ENCODE results near the gene RAB31. TPM values are rescaled to one million over a fixed set of nuclear protein-coding genes. Genes with fewer than 3 reads are reported as not detected.

Gene RAB31
- total RNA-seq, 1 donor: 47.8 TPM

DNA sequence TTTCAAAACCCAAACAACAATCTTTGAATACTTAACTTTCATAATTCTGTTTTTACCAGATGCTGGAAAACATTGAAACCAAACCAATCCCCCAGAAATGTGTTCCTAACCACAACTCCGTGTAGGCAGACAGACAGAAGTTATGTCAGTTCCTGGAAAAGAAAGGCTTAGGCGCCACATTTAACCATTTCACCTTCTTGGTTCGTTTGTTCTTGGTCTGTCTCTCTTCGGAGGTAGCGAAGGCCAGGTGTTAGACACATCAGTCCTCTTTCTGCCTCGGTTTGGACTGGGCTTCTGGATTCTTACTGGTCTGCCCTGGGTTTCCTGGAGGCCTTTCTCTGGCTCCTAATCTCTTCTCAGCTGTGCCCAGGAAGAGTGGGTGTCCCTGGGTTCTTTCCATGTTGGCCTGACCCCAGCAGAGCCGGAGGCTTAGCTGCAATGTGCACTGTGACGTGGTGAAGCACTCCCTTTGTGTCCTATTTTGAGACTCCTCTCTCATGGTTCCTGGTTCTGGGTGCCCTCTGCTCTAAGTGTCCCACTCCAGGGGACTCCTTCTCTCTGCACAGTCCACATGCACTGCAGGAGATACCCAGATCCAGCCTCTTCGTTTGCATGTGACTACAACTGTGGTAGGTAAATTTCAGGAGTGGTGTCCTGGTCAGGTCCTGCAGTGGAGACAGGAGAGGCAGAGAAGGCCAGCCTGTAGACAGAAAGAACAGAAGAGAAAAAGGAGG lies 23.1 kb upstream of the RAB31 start:
- Histone ChIP-seq H3K9me3 (ENCODE audit: low read depth, low read length) (no peaks in the 10 kb centered on the region), H3K4me3 (ENCODE audit: low read length) (no peak overlapping the region), H3K27me3 (ENCODE audit: insufficient read depth, low read length) (peaks cover 3% of the 10 kb centered on the region)

DNA sequence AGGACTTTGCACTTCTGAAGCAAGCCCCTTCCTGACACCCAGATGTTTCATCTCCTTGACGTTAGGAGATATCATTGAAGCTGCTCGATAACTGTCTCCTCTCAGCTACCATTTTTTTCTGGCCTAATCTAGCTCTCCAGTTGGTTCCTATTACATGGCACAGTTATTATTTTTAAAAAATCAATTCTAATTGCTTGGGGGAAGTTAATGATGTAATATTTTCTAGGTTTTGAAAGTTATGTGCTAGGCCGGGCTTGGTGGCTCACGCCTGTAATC lies 22.5 kb upstream of the RAB31 start:
- peaks cover 21% of the 10 kb centered on the region for H3K4me1 ChIP-seq (ENCODE audit: insufficient read depth, low read length)
- no peak overlapping the region for H3K4me3 ChIP-seq (ENCODE audit: low read length)
- no peaks in the 10 kb centered on the region for H3K9me3 ChIP-seq (ENCODE audit: low read depth, low read length)
- H3K27me3 ChIP-seq (ENCODE audit: insufficient read depth, low read length): peaks cover 3% of the 10 kb centered on the region

More for the DNA sequence above, 23.1 kb upstream of the RAB31 start:
- H3K4me1 ChIP-seq (ENCODE audit: insufficient read depth, low read length): peaks cover 21% of the 10 kb centered on the region

DNA sequence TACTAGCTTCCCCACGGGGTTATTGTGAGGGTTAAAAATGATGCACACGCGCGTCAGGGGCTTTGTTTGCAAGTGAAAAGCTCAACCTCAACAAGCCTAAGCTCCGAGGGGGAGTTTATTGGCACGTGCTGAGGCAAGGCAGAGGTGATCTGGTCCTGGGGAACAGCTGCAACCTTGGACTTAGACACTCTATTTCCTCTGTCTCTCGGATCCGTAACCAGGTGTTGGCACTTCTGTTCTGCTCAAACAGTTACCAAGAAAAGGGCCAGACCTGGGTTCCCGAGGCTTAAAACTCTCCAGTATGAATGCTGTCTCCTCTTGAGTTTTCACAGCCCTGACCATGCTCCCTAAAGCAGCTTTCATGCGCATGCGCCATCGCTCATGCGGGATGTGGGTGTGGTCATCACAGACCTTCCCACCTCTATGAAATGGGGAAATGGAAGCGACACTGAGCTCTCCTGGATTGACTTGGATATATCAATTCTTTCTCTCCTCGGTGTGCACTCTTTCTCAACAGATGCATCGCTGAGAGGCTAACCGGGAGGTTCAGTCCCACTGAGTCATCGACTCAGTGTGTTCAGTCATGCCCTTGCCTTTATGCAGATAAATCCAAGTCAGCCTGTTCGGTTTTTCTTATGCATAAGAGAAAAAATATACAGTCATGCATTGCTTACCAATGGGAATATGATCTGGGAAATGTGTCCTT lies 19.9 kb upstream of the RAB31 start:
- no peak overlapping the region for H3K4me3 ChIP-seq (ENCODE audit: low read length)
- H3K9me3 ChIP-seq (ENCODE audit: low read depth, low read length): no peaks in the 10 kb centered on the region
- H3K27me3 ChIP-seq (ENCODE audit: insufficient read depth, low read length): no peaks in the 10 kb centered on the region
- H3K4me1 ChIP-seq (ENCODE audit: insufficient read depth, low read length): peaks cover 21% of the 10 kb centered on the region

DNA sequence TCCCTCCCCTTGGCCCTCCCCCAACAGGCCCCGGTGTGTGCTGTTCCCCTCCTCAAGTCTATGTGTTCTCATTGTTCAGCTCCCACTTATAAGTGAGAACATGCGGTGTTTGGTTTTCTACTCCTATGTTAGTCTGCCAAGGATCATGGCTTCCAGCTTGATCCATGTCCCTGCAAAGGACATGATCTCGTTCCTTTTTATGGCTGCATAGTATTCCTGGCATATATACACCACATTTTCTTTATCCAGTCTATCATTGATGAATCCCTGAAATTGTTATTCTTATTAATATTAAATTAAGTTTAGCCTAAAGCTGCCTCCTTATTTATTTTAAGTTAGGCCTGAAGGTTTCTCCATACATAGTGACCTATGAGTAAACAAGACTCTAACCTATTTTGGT lies 18.8 kb upstream of the RAB31 start:
- Histone ChIP-seq H3K27me3 (ENCODE audit: insufficient read depth, low read length) (no peaks in the 10 kb centered on the region), H3K4me1 (ENCODE audit: insufficient read depth, low read length) (peaks cover 16% of the 10 kb centered on the region), H3K9me3 (ENCODE audit: low read depth, low read length) (no peaks in the 10 kb centered on the region), H3K4me3 (ENCODE audit: low read length) (no peak overlapping the region)

DNA sequence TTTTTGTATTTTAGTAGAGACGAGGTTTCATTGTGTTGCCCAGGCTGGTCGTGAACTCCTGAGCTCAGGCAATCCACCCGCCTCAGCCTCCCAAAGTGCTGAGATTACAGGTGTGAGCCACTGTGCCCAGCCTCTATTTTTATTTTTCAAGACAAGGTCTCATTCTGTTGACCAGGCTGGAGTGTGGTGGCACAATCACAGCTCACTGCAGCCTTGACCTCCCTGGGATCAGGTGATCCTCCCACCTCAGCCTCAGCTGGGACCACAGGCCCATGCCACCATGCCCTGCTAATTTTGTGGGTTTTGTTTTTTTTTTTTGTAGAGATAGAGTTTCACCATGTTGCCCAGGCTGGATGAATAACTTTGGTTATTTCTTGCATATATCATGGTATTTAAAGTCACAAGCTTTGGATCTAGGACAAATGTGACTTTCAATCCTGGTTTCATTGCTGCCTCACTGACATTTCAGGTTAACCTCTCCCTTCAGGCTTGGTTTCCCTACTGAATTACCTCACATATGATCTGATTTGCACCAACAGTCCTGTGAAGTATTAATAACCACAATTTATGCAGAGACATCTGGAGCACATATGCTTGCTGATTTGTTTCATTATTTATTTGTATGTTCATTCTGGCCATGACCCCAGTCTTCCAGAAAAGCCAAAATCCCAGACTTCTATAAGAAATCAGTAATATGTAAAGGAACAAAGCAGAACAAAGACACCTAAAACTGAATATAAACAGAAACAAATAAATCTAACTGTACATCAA lies 17.5 kb upstream of the RAB31 start:
- Histone ChIP-seq H3K9me3 (ENCODE audit: low read depth, low read length) (no peaks in the 10 kb centered on the region), H3K27me3 (ENCODE audit: insufficient read depth, low read length) (no peaks in the 10 kb centered on the region), H3K4me3 (ENCODE audit: low read length) (no peak overlapping the region), H3K4me1 (ENCODE audit: insufficient read depth, low read length) (peaks cover 10% of the 10 kb centered on the region)

DNA sequence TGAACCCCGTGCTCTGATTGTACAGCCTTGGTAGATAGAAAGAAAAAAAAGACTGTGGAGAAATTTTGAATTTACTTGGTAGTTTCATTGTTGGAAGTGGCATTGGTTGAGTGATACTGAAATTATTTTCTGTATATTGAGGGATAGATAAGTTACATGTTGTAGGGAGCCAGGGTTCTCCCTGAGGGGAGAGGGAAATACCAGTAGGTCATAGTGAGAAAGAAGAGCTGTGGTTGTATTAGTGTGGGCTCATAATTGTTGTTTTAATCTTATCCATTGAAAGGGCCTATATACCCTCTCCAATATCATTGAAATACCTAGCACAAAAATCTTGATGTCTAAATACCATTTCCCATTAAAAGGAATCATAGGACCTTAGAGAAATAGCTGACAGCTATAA lies 16.9 kb upstream of the RAB31 start:
- no peaks in the 10 kb centered on the region for H3K27me3 ChIP-seq (ENCODE audit: insufficient read depth, low read length)
- H3K9me3 ChIP-seq (ENCODE audit: low read depth, low read length): no peaks in the 10 kb centered on the region
- H3K4me3 ChIP-seq (ENCODE audit: low read length): no peak overlapping the region
- H3K4me1 ChIP-seq (ENCODE audit: insufficient read depth, low read length): peaks cover 14% of the 10 kb centered on the region

DNA sequence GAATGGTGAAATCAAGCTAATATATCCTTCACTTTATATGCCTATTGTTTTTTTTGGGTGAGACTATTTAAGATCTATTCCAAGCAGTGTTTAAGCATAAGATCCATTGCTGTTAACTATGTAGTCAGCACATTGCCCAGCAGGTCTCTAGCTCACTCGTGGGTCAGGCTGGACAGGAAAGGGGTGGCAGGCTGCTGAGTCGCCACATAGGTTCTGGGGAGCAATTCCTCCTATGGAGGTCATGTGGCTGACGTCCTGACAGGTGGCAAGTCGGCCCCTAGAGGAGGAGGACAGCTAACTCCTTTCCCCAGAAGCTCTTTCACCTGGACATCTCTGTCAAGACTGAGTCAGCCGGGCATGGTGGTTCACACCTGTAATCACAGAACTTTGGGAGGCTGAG lies 13.9 kb upstream of the RAB31 start:
- no peak overlapping the region for H3K4me3 ChIP-seq (ENCODE audit: low read length)
- no peaks in the 10 kb centered on the region for H3K9me3 ChIP-seq (ENCODE audit: low read depth, low read length)
- H3K4me1 ChIP-seq (ENCODE audit: insufficient read depth, low read length): peaks cover 15% of the 10 kb centered on the region
- no peaks in the 10 kb centered on the region for H3K27me3 ChIP-seq (ENCODE audit: insufficient read depth, low read length)

DNA sequence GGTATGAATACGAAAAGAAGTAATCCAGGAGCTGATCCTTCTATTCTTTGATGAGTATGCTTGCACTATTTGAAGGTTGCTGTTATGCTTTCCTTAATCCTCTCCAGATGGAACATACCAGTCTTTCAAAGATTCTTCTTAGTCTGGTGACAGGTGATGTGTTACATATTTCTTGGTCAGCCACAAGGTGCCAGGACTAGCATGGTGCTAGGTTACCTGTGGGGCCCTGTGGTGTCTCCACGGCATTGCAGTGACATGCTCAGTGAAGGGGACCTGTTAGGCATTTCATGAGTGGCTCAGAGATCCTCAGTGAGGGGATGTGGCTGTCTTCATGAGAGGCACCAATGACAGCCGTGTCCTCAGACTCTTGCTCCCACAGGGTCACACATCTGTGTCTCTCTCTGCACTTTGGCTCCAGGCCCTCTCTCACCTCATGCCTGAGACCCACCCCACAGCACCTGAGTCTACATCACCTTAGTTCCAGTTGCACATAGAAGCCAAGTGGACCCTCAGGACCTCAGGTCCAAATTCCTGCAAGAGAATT lies 13.1 kb upstream of the RAB31 start:
- Histone ChIP-seq H3K27me3 (ENCODE audit: insufficient read depth, low read length) (no peaks in the 10 kb centered on the region), H3K4me3 (ENCODE audit: low read length) (no peak overlapping the region), H3K4me1 (ENCODE audit: insufficient read depth, low read length) (peaks cover 17% of the 10 kb centered on the region), H3K9me3 (ENCODE audit: low read depth, low read length) (no peaks in the 10 kb centered on the region)

DNA sequence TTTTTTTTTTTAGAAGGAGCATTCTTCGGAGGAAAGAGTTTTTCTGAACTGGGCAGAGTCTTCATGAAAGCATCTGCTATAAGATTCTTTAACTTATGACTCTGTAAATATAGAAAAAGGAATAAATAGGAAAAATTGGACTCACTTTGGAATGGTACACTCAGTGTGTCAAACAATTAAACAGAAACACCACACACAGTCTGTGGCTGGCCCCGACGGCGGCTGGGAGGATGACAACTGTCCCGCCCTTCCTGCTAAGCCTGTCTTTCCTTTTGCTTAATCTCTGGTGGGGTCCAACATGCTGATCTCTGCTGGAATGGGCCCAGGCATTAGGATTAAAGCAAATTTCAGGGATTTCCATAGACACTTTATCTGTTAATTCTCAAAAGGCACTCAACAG lies 12.5 kb upstream of the RAB31 start:
- Histone ChIP-seq H3K27me3 (ENCODE audit: insufficient read depth, low read length) (no peaks in the 10 kb centered on the region), H3K9me3 (ENCODE audit: low read depth, low read length) (no peaks in the 10 kb centered on the region), H3K4me1 (ENCODE audit: insufficient read depth, low read length) (peaks cover 23% of the 10 kb centered on the region), H3K4me3 (ENCODE audit: low read length) (no peak overlapping the region)

DNA sequence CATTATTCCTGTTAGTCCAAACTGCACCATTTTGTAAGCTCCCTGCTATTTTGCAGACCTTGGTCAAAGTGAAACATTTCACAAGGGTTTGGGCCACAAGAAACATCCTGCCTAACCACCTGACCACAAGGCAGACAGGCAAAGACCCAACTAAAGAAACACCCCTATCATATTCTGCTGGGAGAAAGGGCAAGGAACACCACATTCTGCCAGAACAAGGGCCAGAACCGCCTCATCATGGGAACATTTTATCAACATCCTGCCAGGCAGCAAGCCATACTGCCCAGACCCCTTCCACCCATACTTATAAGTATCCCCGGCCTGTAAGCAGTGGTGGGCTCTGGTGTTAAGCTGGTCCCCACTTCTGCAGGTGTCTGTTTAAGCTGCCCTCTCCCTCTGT lies 12.0 kb upstream of the RAB31 start:
- H3K4me1 ChIP-seq (ENCODE audit: insufficient read depth, low read length): peaks cover 28% of the 10 kb centered on the region
- no peak overlapping the region for H3K4me3 ChIP-seq (ENCODE audit: low read length)
- H3K9me3 ChIP-seq (ENCODE audit: low read depth, low read length): no peaks in the 10 kb centered on the region
- H3K27me3 ChIP-seq (ENCODE audit: insufficient read depth, low read length): no peaks in the 10 kb centered on the region

DNA sequence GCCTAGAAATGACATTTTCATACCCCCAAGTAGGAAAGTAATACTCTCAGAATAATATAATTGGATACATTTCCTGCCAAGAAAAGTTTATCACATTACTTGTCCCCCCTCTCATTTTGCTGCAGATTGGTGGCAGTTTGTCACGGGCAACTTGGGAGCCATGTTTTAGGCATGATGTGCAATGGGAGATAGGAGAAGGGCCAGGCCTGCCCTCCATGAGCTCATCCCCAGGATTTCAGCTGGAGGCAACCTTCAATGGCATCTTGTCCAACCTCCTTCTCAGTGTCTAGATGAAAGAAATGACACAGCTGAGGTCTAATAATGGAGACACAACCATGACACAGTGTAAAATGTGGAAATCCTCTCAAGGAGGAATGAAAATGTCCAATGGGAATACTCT lies 11.4 kb upstream of the RAB31 start:
- H3K4me3 ChIP-seq (ENCODE audit: low read length): no peak overlapping the region
- H3K4me1 ChIP-seq (ENCODE audit: insufficient read depth, low read length): peaks cover 34% of the 10 kb centered on the region
- H3K27me3 ChIP-seq (ENCODE audit: insufficient read depth, low read length): no peaks in the 10 kb centered on the region
- H3K9me3 ChIP-seq (ENCODE audit: low read depth, low read length): no peaks in the 10 kb centered on the region

DNA sequence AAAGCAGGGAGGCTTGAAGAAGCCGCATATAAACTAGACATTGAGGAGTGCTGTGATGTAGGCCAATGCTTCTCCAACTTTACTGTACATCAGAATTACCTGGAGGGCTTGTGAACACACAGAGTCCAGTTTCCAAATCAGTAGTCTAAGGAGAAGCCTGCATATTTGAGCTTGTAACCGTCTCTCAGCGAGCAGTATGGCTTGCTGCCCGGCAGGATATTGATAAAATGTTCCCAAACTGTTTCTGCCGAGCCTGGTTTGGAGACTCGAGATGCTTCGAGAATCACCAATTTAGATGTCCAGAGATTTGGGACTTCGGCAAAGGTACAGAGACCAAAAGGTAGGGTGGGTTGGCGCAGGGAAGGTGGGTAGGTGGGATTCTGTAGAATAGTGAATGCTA lies 11.0 kb upstream of the RAB31 start:
- Histone ChIP-seq H3K4me1 (ENCODE audit: insufficient read depth, low read length) (peaks cover 38% of the 10 kb centered on the region), H3K27me3 (ENCODE audit: insufficient read depth, low read length) (no peaks in the 10 kb centered on the region), H3K9me3 (ENCODE audit: low read depth, low read length) (no peaks in the 10 kb centered on the region), H3K4me3 (ENCODE audit: low read length) (no peak overlapping the region)

DNA sequence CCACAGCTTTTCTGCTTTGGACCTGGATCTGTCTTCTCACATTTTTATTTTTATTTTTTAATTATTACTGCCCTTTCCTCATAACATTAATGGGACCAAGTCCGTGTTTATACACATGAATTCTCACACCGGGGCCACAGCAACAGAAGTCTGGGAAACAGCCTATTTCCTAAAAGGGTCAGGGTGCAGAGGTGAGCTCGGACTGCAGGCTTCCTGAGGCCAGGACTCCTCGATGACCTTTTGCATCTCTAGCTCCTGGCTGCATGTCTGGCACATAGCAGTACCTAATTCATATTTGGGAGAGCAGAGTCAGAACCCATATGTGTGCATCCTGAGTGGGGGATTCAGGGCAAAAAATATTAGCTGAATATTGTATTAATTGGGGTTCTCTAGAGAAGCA lies 9.6 kb upstream of the RAB31 start:
- Histone ChIP-seq H3K27me3 (ENCODE audit: insufficient read depth, low read length) (no peaks in the 10 kb centered on the region), H3K4me1 (ENCODE audit: insufficient read depth, low read length) (peaks cover 48% of the 10 kb centered on the region), H3K9me3 (ENCODE audit: low read depth, low read length) (no peaks in the 10 kb centered on the region), H3K4me3 (ENCODE audit: low read length) (no peak overlapping the region)

DNA sequence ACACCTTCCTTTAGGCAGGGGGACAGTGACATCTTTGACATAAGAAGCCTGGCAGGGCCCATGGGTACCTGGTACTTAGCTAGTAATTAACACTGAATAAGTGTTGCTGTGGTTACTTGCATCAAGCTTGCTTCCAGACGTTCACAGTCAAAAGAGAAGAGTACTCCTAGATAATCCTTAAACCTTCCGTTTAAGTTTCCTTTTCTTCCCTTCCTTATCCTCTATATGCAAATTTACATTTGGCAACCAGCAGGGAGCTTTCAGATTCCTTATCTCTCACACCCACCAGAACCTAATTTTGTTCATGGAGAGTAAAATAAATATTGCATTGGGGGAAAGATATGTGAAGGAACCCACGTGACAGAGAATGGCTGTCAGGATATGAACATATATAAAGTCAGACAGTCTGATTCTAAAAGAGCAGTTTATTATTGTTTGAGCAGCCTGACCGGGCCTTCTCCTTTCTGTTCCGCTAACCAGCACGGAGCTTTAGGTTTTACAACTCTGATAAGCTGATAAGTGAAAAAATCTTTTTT lies 7.8 kb upstream of the RAB31 start:
- no peak overlapping the region for H3K4me3 ChIP-seq (ENCODE audit: low read length)
- peaks cover 53% of the 10 kb centered on the region for H3K4me1 ChIP-seq (ENCODE audit: insufficient read depth, low read length)
- no peaks in the 10 kb centered on the region for H3K9me3 ChIP-seq (ENCODE audit: low read depth, low read length)
- no peaks in the 10 kb centered on the region for H3K27me3 ChIP-seq (ENCODE audit: insufficient read depth, low read length)
